Stimulated activated memory B cell treated with anti-CD40 and anti-IgM and Interleukin-4, amounts not matched to agents 10 μg/mL and 1 μg/mL and 100 μg/mL, for 72 hours (primary cell): ENCODE measurements around the gene TTF1.

Experiments used
- ATAC-seq: fragments of 150-1000 bp; cut with Tn5 transposase; 2 replicates; pipeline ENCODE4 v1.10.0; 2021
- H3K27ac Mint-ChIP-seq: one replicate; pipeline ENCODE4 v1.8.0; 2022; ENCODE audit warnings: mild to moderate bottlenecking, mixed read lengths
- H3K27me3 Mint-ChIP-seq: one replicate; pipeline ENCODE4 v1.8.0; 2022; ENCODE audit warnings: mixed read lengths
- H3K36me3 Mint-ChIP-seq: one replicate; pipeline ENCODE4 v1.8.0; 2022; ENCODE audit warnings: mixed read lengths
- H3K4me1 Mint-ChIP-seq: one replicate; pipeline ENCODE4 v1.8.0; 2022; ENCODE audit warnings: mixed read lengths
- H3K4me3 Mint-ChIP-seq: one replicate; pipeline ENCODE4 v1.8.0; 2022; ENCODE audit warnings: mild to moderate bottlenecking, moderate library complexity, mixed read lengths
- H3K9me3 Mint-ChIP-seq: one replicate; pipeline ENCODE4 v1.8.0; 2022; ENCODE audit warnings: mixed read lengths

Gene TTF1

DNA sequence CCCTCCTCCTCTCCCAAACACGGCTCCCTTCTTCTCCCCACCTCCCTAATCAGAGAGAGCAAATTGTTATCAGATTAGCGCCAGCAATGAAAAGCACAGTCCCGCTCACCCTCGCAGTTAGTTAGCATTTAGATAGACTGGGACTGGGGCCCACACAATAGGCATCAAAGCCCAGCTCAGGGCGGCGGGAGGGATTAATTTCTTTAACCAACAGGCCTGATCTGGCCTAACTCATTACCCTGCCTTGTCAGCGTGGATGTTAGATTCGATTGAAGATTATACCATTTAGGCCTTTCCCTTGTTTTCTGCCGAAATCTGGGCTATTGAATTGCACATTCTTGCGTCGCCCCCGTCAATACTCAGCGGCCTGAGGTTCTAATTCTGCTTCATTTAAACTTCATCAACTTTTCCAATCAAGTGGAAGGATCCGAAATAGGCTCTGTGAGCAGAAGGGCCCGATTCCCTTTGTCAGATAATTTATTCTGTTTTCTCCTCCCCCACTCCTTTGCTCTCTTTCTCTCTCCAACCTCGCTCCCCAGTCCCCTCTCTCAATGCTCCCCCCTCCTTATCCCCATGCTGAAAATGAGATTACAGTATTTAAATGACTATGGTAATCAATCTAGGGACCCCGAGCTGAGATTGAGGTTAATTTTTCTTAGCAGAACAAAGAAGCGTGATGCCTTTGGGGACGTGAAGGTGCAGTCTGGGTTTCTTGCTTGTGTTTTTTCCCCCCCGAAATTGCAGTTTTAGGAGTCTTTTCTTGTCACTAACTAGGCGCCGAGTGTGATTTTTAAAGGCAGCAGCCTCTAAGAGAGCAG lies 18.4 kb upstream of the TTF1 start:
- H3K4me3 Mint-ChIP-seq, result no peak overlapping the region
- H3K9me3 Mint-ChIP-seq, result no peaks in the 10 kb centered on the region
- ATAC-seq, result no peak
- H3K27me3 Mint-ChIP-seq, result peaks cover 54% of the 10 kb centered on the region
- H3K4me1 Mint-ChIP-seq, result no peaks in the 10 kb centered on the region
- no peaks in the 10 kb centered on the region for H3K36me3 Mint-ChIP-seq
- H3K27ac Mint-ChIP-seq, result no peak overlapping the region

DNA sequence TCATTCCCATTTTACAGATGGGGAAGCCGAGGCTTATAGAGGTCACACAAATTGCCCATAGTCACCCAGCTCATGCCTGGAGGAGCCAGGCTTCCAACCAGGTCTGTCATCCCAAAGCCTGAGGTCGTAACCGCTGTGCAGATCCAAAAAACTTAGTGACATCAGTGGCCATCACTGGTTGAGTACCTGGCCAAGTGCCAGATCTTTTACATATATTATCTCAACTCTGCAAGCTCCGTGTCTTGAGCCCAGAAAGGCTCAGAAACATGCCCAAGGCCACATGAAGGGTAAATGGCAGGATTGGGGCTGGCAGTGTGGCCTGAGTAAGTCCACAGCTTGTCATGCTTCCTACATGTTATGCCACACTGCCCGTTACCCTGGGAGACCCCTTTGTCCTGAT lies 16.9 kb upstream of the TTF1 start:
- H3K4me1 Mint-ChIP-seq, result no peaks in the 10 kb centered on the region
- no peaks in the 10 kb centered on the region for H3K9me3 Mint-ChIP-seq
- ATAC-seq, result no peak
- H3K27me3 Mint-ChIP-seq, result peaks cover 49% of the 10 kb centered on the region
- no peaks in the 10 kb centered on the region for H3K36me3 Mint-ChIP-seq
- no peak overlapping the region for H3K4me3 Mint-ChIP-seq
- H3K27ac Mint-ChIP-seq, result no peak overlapping the region

- no peak overlapping the region for H3K4me3 Mint-ChIP-seq
- no peaks in the 10 kb centered on the region for H3K36me3 Mint-ChIP-seq
- no peaks in the 10 kb centered on the region for H3K9me3 Mint-ChIP-seq
- ATAC-seq, result no peak
- H3K4me1 Mint-ChIP-seq, result no peaks in the 10 kb centered on the region
- peaks cover 48% of the 10 kb centered on the region for H3K27me3 Mint-ChIP-seq
- H3K27ac Mint-ChIP-seq, result no peak overlapping the region
Observed at GRCh38 chr9:132422574-132422973, 15.9 kb upstream of the TTF1 start.

GRCh38 chr9:132418726-132419363 lies 12.2 kb upstream of the TTF1 start:
- Mint-ChIP-seq H3K27ac (no peak overlapping the region), H3K27me3 (peaks cover 48% of the 10 kb centered on the region), H3K4me3 (no peak overlapping the region), H3K4me1 (no peaks in the 10 kb centered on the region), H3K9me3 (no peaks in the 10 kb centered on the region), H3K36me3 (no peaks in the 10 kb centered on the region)
- ATAC-seq, result no peak

- Mint-ChIP-seq H3K4me1 (peaks cover 17% of the 10 kb centered on the region), H3K27ac (no peak overlapping the region), H3K9me3 (no peaks in the 10 kb centered on the region), H3K4me3 (no peak overlapping the region), H3K36me3 (no peaks in the 10 kb centered on the region), H3K27me3 (peaks cover 31% of the 10 kb centered on the region)
- ATAC-seq, result no peak
Observed at GRCh38 chr9:132415181-132415580, 8.5 kb upstream of the TTF1 start.

DNA sequence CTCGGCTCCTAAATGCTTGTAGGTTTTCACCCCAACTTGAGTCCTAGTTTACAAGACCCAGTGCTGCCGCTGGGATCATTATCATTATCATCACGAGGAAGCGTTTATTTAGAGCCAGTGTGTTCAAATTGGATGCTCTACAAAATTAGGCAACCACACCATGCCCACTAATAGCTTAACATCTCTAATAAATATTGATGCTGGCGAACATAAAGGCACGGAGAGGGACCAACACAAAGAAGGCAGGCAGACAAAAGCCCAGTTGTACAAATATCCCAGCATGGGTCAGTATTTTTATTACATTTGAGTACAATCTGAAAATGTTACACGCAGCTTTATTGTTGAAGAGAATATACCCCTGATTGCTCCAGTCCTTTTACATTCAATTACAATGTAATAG lies 8.1 kb upstream of the TTF1 start:
- Mint-ChIP-seq H3K4me3 (no peak overlapping the region), H3K36me3 (no peaks in the 10 kb centered on the region), H3K4me1 (peaks cover 18% of the 10 kb centered on the region), H3K27me3 (peaks cover 27% of the 10 kb centered on the region), H3K9me3 (no peaks in the 10 kb centered on the region), H3K27ac (no peak overlapping the region)
- ATAC-seq, result no peak

DNA sequence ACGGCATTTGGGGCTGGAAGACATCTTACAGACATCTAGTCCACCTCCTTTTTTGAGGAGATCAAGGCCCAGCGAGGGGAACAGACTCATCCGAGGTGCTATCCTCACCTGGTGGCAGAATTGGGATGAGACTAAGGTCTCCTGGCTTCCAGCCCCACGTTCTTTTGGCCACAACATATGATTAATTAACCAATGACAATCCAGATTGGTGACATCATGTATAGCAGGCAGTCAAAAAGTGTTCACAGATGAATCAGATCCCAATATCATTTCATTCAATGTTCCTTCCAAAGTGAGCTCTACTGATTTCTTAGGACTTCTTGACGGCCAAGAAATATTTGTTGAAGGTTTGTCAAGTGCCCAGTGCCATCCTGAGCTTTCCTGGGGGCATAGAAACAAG lies 7.3 kb upstream of the TTF1 start:
- Mint-ChIP-seq H3K27me3 (peaks cover 22% of the 10 kb centered on the region), H3K36me3 (no peaks in the 10 kb centered on the region), H3K9me3 (no peaks in the 10 kb centered on the region), H3K4me3 (no peak overlapping the region), H3K27ac (no peak overlapping the region), H3K4me1 (peaks cover 25% of the 10 kb centered on the region)
- ATAC-seq, result no peak

- H3K36me3 Mint-ChIP-seq, result no peaks in the 10 kb centered on the region
Observed at GRCh38 chr9:132412089-132412488, 5.4 kb upstream of the TTF1 start.

DNA sequence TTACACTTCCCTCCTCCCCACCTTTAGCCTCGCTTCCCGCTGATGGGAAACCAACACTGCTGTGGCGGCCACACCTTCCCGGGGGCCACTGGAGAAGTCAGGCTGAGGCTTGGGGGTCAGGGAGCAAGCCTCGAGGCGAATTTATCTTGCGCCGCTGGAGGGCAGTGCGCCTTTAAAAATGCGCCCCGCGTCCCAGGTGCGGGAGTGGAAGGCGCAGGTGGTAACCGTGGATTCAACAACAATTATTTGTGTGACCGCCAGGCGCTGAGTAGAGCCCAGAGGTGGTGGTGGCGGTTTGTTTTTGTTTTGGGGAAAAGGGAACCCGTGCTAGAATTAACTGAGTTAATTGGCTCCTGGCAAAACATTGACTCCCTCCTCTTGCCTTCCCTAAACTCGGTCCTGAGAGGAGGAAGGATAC lies 4.5 kb upstream of the TTF1 start:
- H3K36me3 Mint-ChIP-seq, result no peaks in the 10 kb centered on the region
- no peaks in the 10 kb centered on the region for H3K9me3 Mint-ChIP-seq
- peaks cover 36% of the 10 kb centered on the region for H3K4me1 Mint-ChIP-seq
- peak overlapping the region; percentile 32 for H3K27ac Mint-ChIP-seq
- peaks cover 22% of the 10 kb centered on the region for H3K27me3 Mint-ChIP-seq
- peak overlapping the region; percentile 66 for H3K4me3 Mint-ChIP-seq
- peak; percentile 58 for ATAC-seq

More at GRCh38 chr9:132412089-132412488, 5.4 kb upstream of the TTF1 start:
- peaks cover 29% of the 10 kb centered on the region for H3K4me1 Mint-ChIP-seq
- peaks cover 22% of the 10 kb centered on the region for H3K27me3 Mint-ChIP-seq
- H3K27ac Mint-ChIP-seq, result no peak overlapping the region
- H3K4me3 Mint-ChIP-seq, result no peak overlapping the region
- ATAC-seq, result no peak
- no peaks in the 10 kb centered on the region for H3K9me3 Mint-ChIP-seq

GRCh38 chr9:132410642-132411041 lies 4.0 kb upstream of the TTF1 start:
- H3K4me3 Mint-ChIP-seq, result peak overlapping the region; percentile 66
- H3K9me3 Mint-ChIP-seq, result no peaks in the 10 kb centered on the region
- peaks cover under 1% of the 10 kb centered on the region for H3K36me3 Mint-ChIP-seq
- peaks cover 40% of the 10 kb centered on the region for H3K4me1 Mint-ChIP-seq
- peak overlapping the region; percentile 32 for H3K27ac Mint-ChIP-seq
- peaks cover 22% of the 10 kb centered on the region for H3K27me3 Mint-ChIP-seq
- ATAC-seq, result no peak

GRCh38 chr9:132409828-132410528 lies 3.3 kb upstream of the TTF1 start, which contains the start of gene CFAP77:
Gene CFAP77 (plus strand): TSS chr9:132410211. CDS start chr9:132410272, 61 bp downstream.
- no peak for ATAC-seq
- peak within 1 kb of the TSS; percentile 67 for H3K4me3 Mint-ChIP-seq
- peak within 1 kb of the TSS; percentile 32 for H3K27ac Mint-ChIP-seq
- peaks cover 4% of the 10 kb centered on the region for H3K36me3 Mint-ChIP-seq
- H3K27me3 Mint-ChIP-seq, result peaks cover 15% of the 10 kb centered on the region
- H3K4me1 Mint-ChIP-seq, result peaks cover 47% of the 10 kb centered on the region
- no peaks in the 10 kb centered on the region for H3K9me3 Mint-ChIP-seq

GRCh38 chr9:132408521-132408920 lies 1.9 kb upstream of the TTF1 start:
- ATAC-seq, result no peak
- Mint-ChIP-seq H3K9me3 (no peaks in the 10 kb centered on the region), H3K4me3 (no peak overlapping the region), H3K36me3 (peaks cover 12% of the 10 kb centered on the region), H3K27ac (no peak overlapping the region), H3K4me1 (peaks cover 58% of the 10 kb centered on the region), H3K27me3 (peaks cover under 1% of the 10 kb centered on the region)

DNA sequence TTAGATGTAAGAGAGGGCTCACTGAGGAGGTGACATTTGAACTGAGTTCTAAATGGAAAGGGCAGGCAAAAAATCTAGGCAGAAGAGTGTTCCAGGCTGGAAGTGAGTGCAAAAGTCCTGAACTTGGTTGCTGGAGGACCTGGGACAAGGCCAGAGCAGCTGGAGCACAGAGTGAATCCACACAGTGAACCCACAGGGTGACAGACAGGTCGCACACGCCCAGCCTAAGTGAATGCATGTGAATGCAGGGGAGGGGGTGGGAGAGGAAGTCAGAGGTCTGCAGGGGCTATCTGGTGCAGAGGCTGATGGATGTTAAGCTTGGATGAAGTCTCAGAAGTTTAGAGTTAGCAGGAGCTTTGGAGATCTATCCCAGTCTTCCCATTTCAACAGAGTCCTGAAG lies 556 bp upstream of the TTF1 start:
- Mint-ChIP-seq H3K27me3 (no peaks in the 10 kb centered on the region), H3K9me3 (no peaks in the 10 kb centered on the region), H3K4me3 (peak overlapping the region; percentile 78), H3K4me1 (peaks cover 63% of the 10 kb centered on the region), H3K36me3 (peaks cover 17% of the 10 kb centered on the region), H3K27ac (peak overlapping the region; percentile 84)
- no peak for ATAC-seq

DNA sequence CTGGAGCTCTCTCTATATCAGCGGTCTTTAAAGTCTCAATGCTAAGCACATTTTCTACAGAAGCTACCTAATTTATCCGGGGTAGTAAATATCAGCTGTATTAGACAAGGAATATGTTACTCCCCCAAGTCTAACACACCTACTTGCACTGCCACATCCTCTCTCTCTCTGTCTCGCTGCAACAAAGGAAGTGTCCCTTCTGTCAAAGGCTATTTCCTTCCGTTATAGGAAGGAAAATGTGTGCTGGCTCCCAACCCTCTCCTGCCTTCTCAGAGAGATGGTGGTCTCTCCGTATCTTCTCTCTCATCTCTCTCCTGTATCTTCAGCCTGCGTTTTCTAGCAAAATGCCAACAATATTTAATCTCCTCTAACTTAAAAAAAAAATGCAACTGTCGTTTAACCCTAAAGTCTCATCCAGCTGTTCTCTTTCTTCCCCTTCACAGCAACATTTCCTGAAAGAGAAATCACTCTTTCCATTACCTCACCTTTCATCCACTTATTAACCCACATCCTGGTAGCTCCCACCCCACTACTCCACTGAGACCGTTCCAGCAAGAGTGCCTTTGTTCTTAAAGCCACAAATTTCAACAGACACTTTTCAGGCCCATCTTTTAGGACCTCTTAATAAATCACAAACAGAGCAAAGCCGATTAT lies 2.3 kb downstream of the TTF1 start:
- Mint-ChIP-seq H3K4me1 (peaks cover 51% of the 10 kb centered on the region), H3K9me3 (no peaks in the 10 kb centered on the region), H3K4me3 (peak overlapping the region; percentile 3), H3K36me3 (peaks cover 39% of the 10 kb centered on the region), H3K27ac (peak overlapping the region; percentile 84), H3K27me3 (no peaks in the 10 kb centered on the region)
- no peak for ATAC-seq

DNA sequence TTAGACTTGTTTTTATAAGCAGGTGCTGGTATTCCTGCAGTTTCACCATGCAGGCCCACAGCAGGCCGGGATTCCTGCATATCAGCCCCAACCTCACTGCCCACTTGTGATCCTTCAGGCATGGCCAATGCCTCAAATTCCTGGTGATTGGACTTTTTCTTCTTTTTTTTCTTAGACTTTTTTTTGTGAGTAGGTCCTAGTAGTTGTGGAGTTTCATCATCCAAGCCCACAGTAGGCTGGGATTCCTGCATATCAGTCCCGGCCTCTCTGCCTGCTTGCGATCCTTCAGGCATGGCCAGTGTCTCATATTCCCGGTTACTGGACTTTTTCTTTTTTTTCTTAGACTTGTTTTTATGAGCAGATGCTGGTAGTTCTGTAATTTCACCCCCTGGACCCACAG lies 4.8 kb downstream of the TTF1 start:
- Mint-ChIP-seq H3K4me1 (peaks cover 48% of the 10 kb centered on the region), H3K27me3 (no peaks in the 10 kb centered on the region), H3K4me3 (no peak overlapping the region), H3K9me3 (no peaks in the 10 kb centered on the region), H3K27ac (peak overlapping the region; percentile 24), H3K36me3 (peaks cover 48% of the 10 kb centered on the region)
- ATAC-seq, result no peak
